Hepatocyte (in vitro differentiated cells): Measurements from ENCODE around the gene JOSD2.

Experiments
- CTCF ChIP-seq: fragments of 200-600 bp; sonication (generic); IDR thresholded peaks from 2 replicates; pipeline ENCODE4 v1.5.1; 2016; ENCODE audit warnings: antibody characterized with exemption, mild to moderate bottlenecking; ENCODE audit not compliant: poor library complexity
- EZH2phosphoT487 ChIP-seq: fragments of 200-600 bp; sonication (generic); IDR thresholded peaks from one replicate; pipeline ENCODE4 v1.6.1; 2018; ENCODE audit warnings: antibody characterized with exemption, mild to moderate bottlenecking, low read depth, moderate library complexity; ENCODE audit not compliant: unreplicated experiment, severe bottlenecking

DNA sequence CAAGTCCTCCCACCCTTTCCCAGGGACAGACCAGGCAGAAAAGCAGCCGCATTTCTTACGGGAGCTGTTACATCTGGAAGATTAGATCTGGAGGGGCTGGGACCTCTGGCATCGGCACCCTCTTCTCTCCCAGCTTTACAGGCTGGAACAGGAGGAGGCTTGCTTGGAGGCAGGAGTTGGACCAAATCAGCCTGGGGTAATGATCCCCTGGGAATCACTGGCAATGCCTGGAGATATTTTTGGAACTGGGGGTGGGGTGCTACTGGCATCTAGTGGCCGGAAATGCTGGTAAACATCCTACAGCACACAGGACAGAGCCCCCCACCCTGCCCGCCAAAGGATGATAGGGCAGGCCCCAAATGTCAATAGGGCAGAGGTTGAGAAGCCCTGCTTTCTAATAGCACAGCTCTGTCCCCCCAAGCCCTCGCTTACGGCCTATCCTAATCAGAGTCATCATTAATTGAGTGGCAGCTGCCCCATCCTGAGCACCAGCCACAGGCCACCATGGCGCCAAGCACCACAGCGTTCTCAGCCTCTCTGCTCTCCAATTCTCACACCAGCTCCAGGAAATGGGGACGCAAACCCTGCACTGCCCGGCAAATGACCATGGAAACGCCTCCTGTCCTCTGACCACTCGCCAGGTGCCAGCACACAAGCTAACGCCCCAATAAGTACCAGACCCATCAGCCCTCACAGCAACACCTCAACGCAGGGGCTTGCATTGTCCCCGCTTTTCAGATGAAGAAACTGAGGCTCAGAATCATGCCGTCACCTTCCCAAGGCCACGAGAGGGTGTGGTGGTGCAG is 36.6 kb upstream of the JOSD2 start:
- TF ChIP-seq CTCF (no peak), EZH2phosphoT487 (no peak)
